ENCODE data around the gene NDE1.

GRCh38 chr16:15714393-15715172 is 64.5 kb downstream of the NDE1 start:
- no peak for TF ChIP-seq POLR2A (IDR thresholded peaks at IDR 0.05; ENCODE audit: extremely low read depth, insufficient read length)
- no peak for TF ChIP-seq CTCF (IDR thresholded peaks at IDR 0.05; ENCODE audit: low read depth, low read length)
- TF ChIP-seq MAX (IDR thresholded peaks at IDR 0.05; ENCODE audit: low read depth, low read length) = no peak
- no peak for TF ChIP-seq MYC (IDR thresholded peaks at IDR 0.05; ENCODE audit: low read depth, low read length)
